SK-N-MC (cell line): Measurements from ENCODE around the gene DISC1.

Experiments used
- EZH2 ChIP-seq: fragments of 200-600 bp; sonication (generic); IDR thresholded peaks from one replicate; pipeline ENCODE4 v1.6.1; 2017; ENCODE audit warnings: antibody characterized with exemption
- FOXP2 ChIP-seq: optimal IDR thresholded peaks from 2 replicates; pipeline ENCODE3; 2011; ENCODE audit warnings: mild to moderate bottlenecking, moderate library complexity; ENCODE audit not compliant: insufficient read depth; ENCODE audit errors: extremely low read length, control extremely low read depth
- POLR2AphosphoS5 ChIP-seq: IDR thresholded peaks from 2 replicates; pipeline ENCODE4 v1.6.1; 2012; ENCODE audit warnings: mild to moderate bottlenecking, low read depth, low read length, borderline replicate concordance

- no peak for TF ChIP-seq EZH2
- no peak for TF ChIP-seq POLR2AphosphoS5
- no peak for TF ChIP-seq FOXP2
Measured at GRCh38 chr1:231839999-231840398, 213.4 kb downstream of the DISC1 start.
